ENCODE results near the gene MBNL2. TPM values are rescaled to one million over a fixed set of nuclear protein-coding genes. Genes with fewer than 3 reads are reported as not detected.

Gene MBNL2
- total and polyA plus RNA-seq, 2 donors from 2014 or later, result 18.8 to 70.5 TPM

- H3K4me1 ChIP-seq (ENCODE audit: control insufficient read depth in 2 of 3, insufficient read depth in 2 of 3, low read depth in 1 of 3, low read length in 3 of 3), result peaks cover 3 to 5% (median 4%) of the 10 kb centered on the region in 3 donors
- H3K9ac ChIP-seq (ENCODE audit: low read length in 3 of 3), result no peak overlapping the region
- DNase-seq (no peak), FAIRE-seq (no peak)
- no peak overlapping the region for H3K27ac ChIP-seq (ENCODE audit: low read depth in 2 of 2, low read length in 2 of 2)
- intact Hi-C loops (cut with DNase I), result no loop called here
- H3K4me3 ChIP-seq (ENCODE audit: low read length in 3 of 3), result peak overlapping the region; percentile 2 to 62 (median 9)
- H3K9me3 ChIP-seq (ENCODE audit: control insufficient read depth in 2 of 3, insufficient read depth in 1 of 3, low read length in 3 of 3), result no peaks in the 10 kb centered on the region
- TF ChIP-seq, protein P1, sequence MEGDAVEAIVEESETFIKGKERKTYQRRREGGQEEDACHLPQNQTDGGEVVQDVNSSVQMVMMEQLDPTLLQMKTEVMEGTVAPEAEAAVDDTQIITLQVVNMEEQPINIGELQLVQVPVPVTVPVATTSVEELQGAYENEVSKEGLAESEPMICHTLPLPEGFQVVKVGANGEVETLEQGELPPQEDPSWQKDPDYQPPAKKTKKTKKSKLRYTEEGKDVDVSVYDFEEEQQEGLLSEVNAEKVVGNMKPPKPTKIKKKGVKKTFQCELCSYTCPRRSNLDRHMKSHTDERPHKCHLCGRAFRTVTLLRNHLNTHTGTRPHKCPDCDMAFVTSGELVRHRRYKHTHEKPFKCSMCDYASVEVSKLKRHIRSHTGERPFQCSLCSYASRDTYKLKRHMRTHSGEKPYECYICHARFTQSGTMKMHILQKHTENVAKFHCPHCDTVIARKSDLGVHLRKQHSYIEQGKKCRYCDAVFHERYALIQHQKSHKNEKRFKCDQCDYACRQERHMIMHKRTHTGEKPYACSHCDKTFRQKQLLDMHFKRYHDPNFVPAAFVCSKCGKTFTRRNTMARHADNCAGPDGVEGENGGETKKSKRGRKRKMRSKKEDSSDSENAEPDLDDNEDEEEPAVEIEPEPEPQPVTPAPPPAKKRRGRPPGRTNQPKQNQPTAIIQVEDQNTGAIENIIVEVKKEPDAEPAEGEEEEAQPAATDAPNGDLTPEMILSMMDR (IDR thresholded peaks at IDR 0.05; ENCODE audit: borderline replicate concordance, extremely low read depth, insufficient read depth), result no peak
- H3K27me3 ChIP-seq (ENCODE audit: control insufficient read depth, insufficient read depth, low read length), result no peaks in the 10 kb centered on the region
- H3K36me3 ChIP-seq (ENCODE audit: control insufficient read depth in 2 of 3, insufficient read depth in 3 of 3, low read length in 3 of 3), result peaks cover 0 to 2% (median 0%) of the 10 kb centered on the region in 3 donors
These were observed 214.7 kb downstream of the MBNL2 start for GRCh38 chr13:97436845-97437244.

DNA sequence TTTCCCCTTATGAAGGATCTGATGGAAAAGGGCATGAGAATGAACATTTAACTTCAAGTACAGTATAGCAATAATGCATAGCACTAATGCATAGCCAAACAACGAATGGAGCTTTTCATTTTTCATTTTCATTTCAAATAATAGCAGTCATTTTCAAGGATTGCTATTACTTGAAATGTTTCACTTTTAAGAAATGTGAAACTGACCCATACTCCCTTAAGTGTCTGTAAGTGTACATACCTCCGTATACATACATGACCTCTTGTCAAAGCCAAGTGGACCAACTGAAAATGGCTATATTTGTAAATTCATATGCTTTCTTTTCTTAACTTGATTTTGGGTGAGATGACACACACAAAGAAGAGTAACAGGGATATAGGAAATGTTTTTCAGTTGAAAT is 215.6 kb downstream of the MBNL2 start:
- H3K4me3 ChIP-seq (ENCODE audit: low read length in 3 of 3), result no peak overlapping the region
- TF ChIP-seq, protein P1 (IDR thresholded peaks at IDR 0.05; ENCODE audit: borderline replicate concordance, extremely low read depth, insufficient read depth), result no peak
- no peak overlapping the region for H3K9ac ChIP-seq (ENCODE audit: low read length in 3 of 3)
- no peaks in the 10 kb centered on the region for H3K9me3 ChIP-seq (ENCODE audit: control insufficient read depth in 2 of 3, insufficient read depth in 1 of 3, low read length in 3 of 3)
- H3K36me3 ChIP-seq (ENCODE audit: control insufficient read depth in 2 of 3, insufficient read depth in 3 of 3, low read length in 3 of 3), result peaks cover 0 to 2% (median 0%) of the 10 kb centered on the region in 3 donors
- H3K27me3 ChIP-seq (ENCODE audit: control insufficient read depth, insufficient read depth, low read length), result no peaks in the 10 kb centered on the region
- FAIRE-seq, result no peak
- DNase-seq, result no peak
- intact Hi-C loops (cut with DNase I), result no loop called here
- peaks cover 3 to 5% (median 4%) of the 10 kb centered on the region in 3 donors for H3K4me1 ChIP-seq (ENCODE audit: control insufficient read depth in 2 of 3, insufficient read depth in 2 of 3, low read depth in 1 of 3, low read length in 3 of 3)
- no peak overlapping the region for H3K27ac ChIP-seq (ENCODE audit: low read depth in 2 of 2, low read length in 2 of 2)

- no peak overlapping the region for H3K4me3 ChIP-seq (ENCODE audit: low read length in 3 of 3)
- no peaks in the 10 kb centered on the region for H3K27me3 ChIP-seq (ENCODE audit: control insufficient read depth, insufficient read depth, low read length)
- H3K4me1 ChIP-seq (ENCODE audit: control insufficient read depth in 2 of 3, insufficient read depth in 2 of 3, low read depth in 1 of 3, low read length in 3 of 3), result peaks cover 3 to 5% (median 4%) of the 10 kb centered on the region in 3 donors
- peaks cover 0 to 2% (median 0%) of the 10 kb centered on the region in 3 donors for H3K36me3 ChIP-seq (ENCODE audit: control insufficient read depth in 2 of 3, insufficient read depth in 3 of 3, low read length in 3 of 3)
- H3K27ac ChIP-seq (ENCODE audit: low read depth in 2 of 2, low read length in 2 of 2), result no peak overlapping the region
- intact Hi-C loops (cut with DNase I), result no loop called here
- H3K9ac ChIP-seq (ENCODE audit: low read length in 3 of 3), result no peak overlapping the region
- H3K9me3 ChIP-seq (ENCODE audit: control insufficient read depth in 2 of 3, insufficient read depth in 1 of 3, low read length in 3 of 3), result no peaks in the 10 kb centered on the region
- TF ChIP-seq, protein P1 (IDR thresholded peaks at IDR 0.05; ENCODE audit: borderline replicate concordance, extremely low read depth, insufficient read depth), result no peak
- FAIRE-seq, result no peak
- peak in 1 of 5 donors; percentile 35 for DNase-seq
These were observed 216.9 kb downstream of the MBNL2 start for GRCh38 chr13:97438856-97439595.

Data from kidney (tissue), 14 donors.